Activated CD8-positive, alpha-beta T cell treated with anti-CD3 and anti-CD28 coated beads for 36 hours (primary cell): ENCODE data around the gene SNX21. TPM values are rescaled to one million over a fixed set of nuclear protein-coding genes. Genes with fewer than 3 reads are reported as not detected.

ENCODE experiments used
- ATAC-seq: fragments of 200-7000 bp; cut with Tn5 transposase; one replicate; pipeline ENCODE4 v1.10.0; 2021; ENCODE audit warnings: mild to moderate bottlenecking, moderate library complexity
- CTCF ChIA-PET: fragments of 350-600 bp; sonication (Branson Sonifier 250); formaldehyde crosslinking; loops from one replicate; lab custom pipeline; 2021; ENCODE audit warnings: antibody characterized with exemption; lab: Charles Lee
- POLR2A ChIA-PET: fragments of 350-600 bp; sonication (Branson Sonifier 250); formaldehyde crosslinking; loops from one replicate; lab custom pipeline; 2021; ENCODE audit warnings: antibody characterized with exemption; lab: Charles Lee
- DNase-seq: peaks from one replicate; pipeline ENCODE4 v3.0.0-alpha.2; 2020
- H3K27ac Mint-ChIP-seq: one replicate; pipeline ENCODE4 v1.8.0; 2021; ENCODE audit warnings: mild to moderate bottlenecking, mixed read lengths
- H3K27me3 Mint-ChIP-seq: one replicate; pipeline ENCODE4 v1.8.0; 2021; ENCODE audit warnings: mixed read lengths
- H3K36me3 Mint-ChIP-seq: one replicate; pipeline ENCODE4 v1.8.0; 2021; ENCODE audit warnings: low read depth, mixed read lengths
- H3K4me1 Mint-ChIP-seq: one replicate; pipeline ENCODE4 v1.8.0; 2021; ENCODE audit warnings: low read depth, mixed read lengths
- H3K4me3 Mint-ChIP-seq: one replicate; pipeline ENCODE4 v1.8.0; 2021; ENCODE audit warnings: mild to moderate bottlenecking, moderate library complexity, mixed read lengths
- H3K9me3 Mint-ChIP-seq: one replicate; pipeline ENCODE4 v1.8.0; 2021; ENCODE audit warnings: mixed read lengths
- CTCF ChIP-seq: fragments of 200-600 bp; IDR thresholded peaks from one replicate; pipeline ENCODE4 v1.8.0; 2022; ENCODE audit warnings: antibody characterized with exemption, mild to moderate bottlenecking
- intact Hi-C: fragments of 100-400 bp; cut with micrococcal nuclease; formaldehyde crosslinking; loops from one replicate; pipeline ENCODE4 v1.10.0; 2022
- total RNA-seq, 2 experiments: library from RNA; stranded (reverse); gene quantifications; one replicate each; pipeline ENCODE4 v1.2.3, GENCODE V29; 2021

The SNX21 gene
- total RNA-seq, 2 experiments from 2014 or later, result 1.4 to 1.7 TPM

GRCh38 chr20:45883100-45883469, 49.5 kb downstream of the SNX21 start:
- CTCF ChIA-PET, result interaction anchor here (1.0 to 3.4 kb wide), 3 partner anchors 83 to 87 kb away, joined by 4 to 11 read pairs (median 5); no protein-coding TSS in a partner anchor

GRCh38 chr20:45886590-45887345, 53.2 kb downstream of the SNX21 start:
- Mint-ChIP-seq H3K27ac (no peak overlapping the region), H3K9me3 (no peaks in the 10 kb centered on the region), H3K36me3 (peaks cover 22% of the 10 kb centered on the region), H3K4me1 (peaks cover 44% of the 10 kb centered on the region), H3K27me3 (no peaks in the 10 kb centered on the region), H3K4me3 (no peak overlapping the region)
- DNase-seq (no peak), ATAC-seq (no peak)
- POLR2A ChIA-PET, result interaction anchor here (1.6 kb wide), 1 partner anchor 48 kb away, joined by 7 read pairs; the partner anchor contains the start of gene PCIF1
- intact Hi-C loops, result no loop called here
- no peak for TF ChIP-seq CTCF
- CTCF ChIA-PET, result interaction anchor here (3.4 kb wide), 1 partner anchor 83 kb away, joined by 11 read pairs; no protein-coding TSS in a partner anchor

More at GRCh38 chr20:45883100-45883469, 49.5 kb downstream of the SNX21 start:
- H3K27ac Mint-ChIP-seq, result no peak overlapping the region
- no peak for ATAC-seq
- TF ChIP-seq CTCF, result no peak
- no peaks in the 10 kb centered on the region for H3K27me3 Mint-ChIP-seq
- POLR2A ChIA-PET, result interaction anchor here (0.6 to 3.3 kb wide), 5 partner anchors 28 to 87 kb away, joined by 3 to 14 read pairs (median 3); partner anchors contain the start of gene PCIF1
- no peak for DNase-seq
- intact Hi-C loops, result no loop called here
- H3K4me1 Mint-ChIP-seq, result peaks cover 47% of the 10 kb centered on the region
- H3K36me3 Mint-ChIP-seq, result peaks cover 19% of the 10 kb centered on the region
- no peaks in the 10 kb centered on the region for H3K9me3 Mint-ChIP-seq
- no peak overlapping the region for H3K4me3 Mint-ChIP-seq

- no peaks in the 10 kb centered on the region for H3K9me3 Mint-ChIP-seq
- H3K4me3 Mint-ChIP-seq, result no peak within 1 kb of the TSS
- intact Hi-C loops, result no loop called here
- ChIA-PET POLR2A (interaction anchor here (0.6 to 1.6 kb wide), 2 partner anchors 47 to 142 kb away, joined by 3 to 7 read pairs; partner anchors contain the start of genes PCIF1 and SLC12A5), CTCF (no interaction called here)
- no peaks in the 10 kb centered on the region for H3K27me3 Mint-ChIP-seq
- DNase-seq, result no peak
- no peak within 1 kb of the TSS for H3K27ac Mint-ChIP-seq
- TF ChIP-seq CTCF, result no peak
- peaks cover 45% of the 10 kb centered on the region for H3K4me1 Mint-ChIP-seq
- no peak for ATAC-seq
- peaks cover 22% of the 10 kb centered on the region for H3K36me3 Mint-ChIP-seq
Observed at GRCh38 chr20:45887346-45887715, 53.7 kb downstream of the SNX21 start, which contains the start of gene SPATA25. Gene SPATA25 (minus strand): TSS chr20:45887622. CDS start chr20:45887590, 32 bp downstream.

GRCh38 chr20:45888681-45889080, 55.1 kb downstream of the SNX21 start:
- Mint-ChIP-seq H3K27me3 (no peaks in the 10 kb centered on the region), H3K9me3 (no peaks in the 10 kb centered on the region), H3K4me3 (no peak overlapping the region), H3K27ac (no peak overlapping the region), H3K4me1 (peaks cover 42% of the 10 kb centered on the region), H3K36me3 (peaks cover 12% of the 10 kb centered on the region)
- DNase-seq, result no peak
- TF ChIP-seq CTCF, result no peak
- ATAC-seq, result no peak
- ChIA-PET CTCF (interaction anchor here (1.6 kb wide), 1 partner anchor 64 kb away, joined by 7 read pairs; no protein-coding TSS in a partner anchor), POLR2A (interaction anchor here (1.0 to 7.8 kb wide), 6 partner anchors 7 to 83 kb away, joined by 3 to 59 read pairs (median 21); partner anchors contain the start of genes ACOT8, PCIF1, ZNF335 and ZSWIM1)
- intact Hi-C loops, result no loop called here
